Measurements from ENCODE around the gene TGFB1I1. TPM values are rescaled to one million over a fixed set of nuclear protein-coding genes. Genes with fewer than 3 reads are reported as not detected.
"Not testable (repeated sequence)": the region's sequence is repeated elsewhere in the genome, so short reads cannot be mapped to it uniquely, and the experiment has no call there.

The TGFB1I1 gene
- total RNA-seq, 1 donor from 2014 or later = 39.4 TPM

DNA sequence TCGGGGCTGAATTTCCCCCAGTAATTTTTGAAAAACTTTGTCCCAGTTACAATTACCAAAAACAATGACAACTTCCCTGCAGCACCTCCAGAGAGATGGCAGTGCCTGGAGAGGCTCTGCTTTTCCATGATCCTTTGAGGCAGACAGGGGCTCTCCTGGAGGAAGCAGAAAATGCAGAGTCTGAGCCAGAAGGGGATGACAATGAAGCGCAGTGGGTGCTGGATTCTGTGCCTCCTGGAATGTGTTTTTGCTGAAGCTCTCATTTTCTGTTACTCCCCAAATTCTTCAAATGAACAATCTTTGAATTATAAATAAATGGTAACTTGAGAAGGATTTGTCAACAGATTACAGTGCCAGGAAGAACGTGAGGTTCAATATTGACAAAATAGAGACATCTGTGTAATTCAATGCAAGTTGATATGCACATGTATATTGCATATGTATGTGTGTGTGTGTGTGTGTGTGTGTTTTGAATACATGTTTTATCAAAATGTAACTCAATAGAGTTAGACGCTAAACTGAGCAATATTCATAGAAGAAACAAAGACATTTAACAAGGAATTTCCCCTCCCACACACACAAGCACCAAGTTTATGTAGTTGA lies 45.9 kb downstream of the TGFB1I1 start:
- no peaks in the 10 kb centered on the region for H3K4me1 Mint-ChIP-seq
- H3K4me3 Mint-ChIP-seq = no peak overlapping the region
- DNase-seq (ENCODE audit: low spot score in 2 of 2, unreplicated experiment in 2 of 2) = no peak
- H3K27ac Mint-ChIP-seq = no peak overlapping the region
- no peaks in the 10 kb centered on the region for H3K36me3 Mint-ChIP-seq
- peaks cover 18% of the 10 kb centered on the region for H3K9me3 Mint-ChIP-seq
- TF ChIP-seq CTCF (IDR thresholded peaks at IDR 0.05; ENCODE audit: unreplicated experiment) = no peak
- peaks cover 7% of the 10 kb centered on the region for H3K27me3 Mint-ChIP-seq (ENCODE audit: low read depth)

DNA sequence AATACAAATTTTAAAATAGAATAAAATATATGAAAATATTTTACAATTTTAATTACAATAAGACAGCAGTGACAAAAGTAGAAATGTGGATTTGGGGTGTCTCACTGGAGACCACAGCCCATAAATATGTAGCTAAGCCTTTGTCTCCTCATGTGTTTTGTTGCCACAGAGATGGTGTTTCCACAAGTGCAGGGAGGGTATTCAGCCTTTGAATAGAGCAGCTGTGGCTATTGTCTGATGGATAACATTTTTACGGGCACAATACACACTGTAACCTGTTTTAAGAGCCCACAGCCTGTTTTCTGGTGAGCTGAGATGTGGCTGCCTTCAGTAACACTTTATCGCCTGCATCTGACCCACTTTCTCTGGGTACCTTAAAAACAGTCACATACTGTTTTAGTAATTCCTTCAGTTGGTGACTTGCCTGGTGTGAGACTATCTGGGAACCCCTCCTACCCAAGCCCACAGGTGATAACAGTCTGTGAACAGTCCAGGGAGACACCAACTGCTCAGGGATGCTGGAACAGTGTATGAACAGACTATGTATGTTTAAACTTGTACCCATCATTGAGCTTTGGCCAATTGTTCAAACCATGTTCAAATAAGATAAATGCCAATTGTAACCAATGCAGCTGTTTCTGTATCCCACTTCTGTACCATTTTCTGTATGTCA lies 47.9 kb downstream of the TGFB1I1 start:
- no peak for TF ChIP-seq CTCF (IDR thresholded peaks at IDR 0.05; ENCODE audit: unreplicated experiment)
- Mint-ChIP-seq H3K9me3 (peaks cover 16% of the 10 kb centered on the region), H3K4me3 (no peak overlapping the region), H3K27me3 (ENCODE audit: low read depth) (peaks cover 14% of the 10 kb centered on the region), H3K4me1 (no peaks in the 10 kb centered on the region), H3K36me3 (no peaks in the 10 kb centered on the region), H3K27ac (no peak overlapping the region)
- DNase-seq (ENCODE audit: low spot score in 2 of 2, unreplicated experiment in 2 of 2) = no peak

DNA sequence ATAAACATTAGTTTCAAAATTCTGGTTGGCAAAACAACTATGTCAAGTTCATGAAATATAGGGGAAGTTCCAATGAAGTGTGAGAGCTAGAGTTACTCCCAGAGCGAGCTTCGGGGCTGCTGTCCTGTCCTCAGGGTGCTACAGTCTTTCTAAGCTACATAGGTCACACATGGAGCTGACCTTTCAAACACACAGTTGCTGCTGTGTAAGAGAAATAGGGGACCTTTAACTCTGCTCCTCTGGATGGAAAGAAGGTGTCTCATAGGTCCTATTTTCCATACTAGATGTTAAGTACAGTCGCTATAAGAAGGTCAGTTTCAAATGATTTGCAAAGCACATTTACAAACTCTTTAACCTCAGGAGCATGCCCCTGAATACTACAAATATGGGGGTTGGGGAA lies 49.4 kb downstream of the TGFB1I1 start:
- DNase-seq (ENCODE audit: low spot score in 2 of 2, unreplicated experiment in 2 of 2) = no peak
- no peak for TF ChIP-seq CTCF (IDR thresholded peaks at IDR 0.05; ENCODE audit: unreplicated experiment)
- Mint-ChIP-seq H3K36me3 (no peaks in the 10 kb centered on the region), H3K9me3 (peaks cover 13% of the 10 kb centered on the region), H3K4me3 (no peak overlapping the region), H3K27ac (no peak overlapping the region), H3K27me3 (ENCODE audit: low read depth) (peaks cover 18% of the 10 kb centered on the region), H3K4me1 (no peaks in the 10 kb centered on the region)

- no peak for DNase-seq (ENCODE audit: low spot score in 2 of 2, unreplicated experiment in 2 of 2)
- H3K4me1 Mint-ChIP-seq = no peaks in the 10 kb centered on the region
- H3K9me3 Mint-ChIP-seq = peaks cover 9% of the 10 kb centered on the region
- no peaks in the 10 kb centered on the region for H3K36me3 Mint-ChIP-seq
- no peak for TF ChIP-seq CTCF (IDR thresholded peaks at IDR 0.05; ENCODE audit: unreplicated experiment)
- H3K4me3 Mint-ChIP-seq = no peak overlapping the region
- H3K27ac Mint-ChIP-seq = no peak overlapping the region
- peaks cover 24% of the 10 kb centered on the region for H3K27me3 Mint-ChIP-seq (ENCODE audit: low read depth)
Observed at GRCh38 chr16:31522071-31522470, 50.1 kb downstream of the TGFB1I1 start.

DNA sequence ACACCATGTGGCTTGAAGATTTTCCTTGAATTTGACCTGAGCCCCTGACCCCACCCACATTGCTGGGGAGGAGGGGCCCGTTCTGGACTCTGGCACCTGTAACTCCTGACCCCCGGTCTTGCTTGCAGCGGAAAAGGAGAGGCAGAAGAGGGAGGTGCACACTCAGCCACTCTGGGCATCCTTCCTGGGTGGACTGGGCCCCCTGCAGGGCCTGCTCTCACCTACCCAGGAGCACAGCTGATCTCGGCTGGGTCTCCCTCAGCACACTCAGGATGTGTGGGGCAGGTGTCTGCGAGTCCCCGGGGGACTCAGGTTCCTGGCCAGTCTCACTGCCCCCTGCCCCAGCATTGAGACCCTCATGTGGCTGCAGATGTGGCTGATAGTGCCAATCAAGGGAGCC lies 51.8 kb downstream of the TGFB1I1 start:
- H3K27ac Mint-ChIP-seq, H3K4me1 Mint-ChIP-seq: not testable (repeated sequence)

DNA sequence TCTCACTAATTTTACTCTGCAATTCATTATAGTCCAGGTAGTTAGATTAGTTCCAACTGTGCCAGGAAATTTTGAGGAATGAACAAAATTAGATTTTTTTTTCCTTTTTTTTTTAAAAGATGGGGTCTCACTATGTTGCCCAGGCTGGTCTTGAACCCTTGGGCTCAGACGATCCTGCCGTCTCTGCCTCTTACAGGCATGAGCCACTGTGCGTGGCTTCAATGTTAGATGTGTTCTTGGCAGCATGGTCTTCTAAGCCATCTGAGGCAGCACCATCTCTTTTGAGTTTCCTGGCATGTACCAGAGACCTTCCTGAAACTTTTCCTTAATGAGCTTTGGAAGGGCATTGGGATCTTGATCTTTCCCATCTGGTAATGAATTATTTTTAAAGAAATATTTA lies 53.2 kb downstream of the TGFB1I1 start:
- Mint-ChIP-seq H3K27me3 (ENCODE audit: low read depth) (peaks cover 47% of the 10 kb centered on the region), H3K4me3 (no peak overlapping the region), H3K36me3 (no peaks in the 10 kb centered on the region), H3K27ac (no peak overlapping the region), H3K9me3 (no peaks in the 10 kb centered on the region), H3K4me1 (peaks cover 2% of the 10 kb centered on the region)
- DNase-seq (ENCODE audit: low spot score in 2 of 2, unreplicated experiment in 2 of 2) = no peak
- no peak for TF ChIP-seq CTCF (IDR thresholded peaks at IDR 0.05; ENCODE audit: unreplicated experiment)

More for the DNA sequence above, 51.8 kb downstream of the TGFB1I1 start:
- peaks cover 41% of the 10 kb centered on the region for H3K27me3 Mint-ChIP-seq (ENCODE audit: low read depth)
- not testable (repeated sequence) for H3K9me3 Mint-ChIP-seq; DNase-seq (ENCODE audit: low spot score in 2 of 2, unreplicated experiment in 2 of 2); H3K4me3 Mint-ChIP-seq; H3K36me3 Mint-ChIP-seq

Other genes with a start within 250 kb of the TGFB1I1 start
- gene ITGAM, start 212.2 kb upstream of the TGFB1I1 start, total RNA-seq = 0.29 TPM in 1 of 3 replicates, not detected in the others
- not detected in 3 replicates for gene ITGAX, start 117.0 kb upstream of the TGFB1I1 start, total RNA-seq
- gene ITGAD, start 78.8 kb upstream of the TGFB1I1 start, total RNA-seq = not detected in 3 replicates
- gene COX6A2, start 43.8 kb upstream of the TGFB1I1 start, total RNA-seq = not detected in 3 replicates
- gene ZNF843, start 29.4 kb upstream of the TGFB1I1 start, total RNA-seq = 2.7 to 3.6 TPM (median 3.2 TPM) in 3 replicates
- gene ARMC5, start 12.7 kb upstream of the TGFB1I1 start, total RNA-seq = 17.0 to 18.5 TPM (median 17.7 TPM) in 3 replicates
- gene SLC5A2, start 11.0 kb downstream of the TGFB1I1 start, total RNA-seq = 0.36 to 0.53 TPM (median 0.36 TPM) in 3 replicates
- gene RUSF1, start 36.2 kb downstream of the TGFB1I1 start, total RNA-seq = 78.1 to 88.9 TPM (median 86.2 TPM) in 3 replicates
- gene AHSP, start 55.7 kb downstream of the TGFB1I1 start, total RNA-seq = not detected in 3 replicates